Gastroesophageal sphincter (tissue), 4 donors: ENCODE measurements around the gene ALDH1A1. TPM values are rescaled to one million over a fixed set of nuclear protein-coding genes. Genes with fewer than 3 reads are reported as not detected.

Experiments used
- ATAC-seq: fragments of 150-250 bp; one replicate; pipeline ENCODE4 v1.9.1; 2016; ENCODE audit warnings: mild to moderate bottlenecking, moderate library complexity
- H3K27ac ChIP-seq, 4 donors: fragments of 200-600 bp; sonication (generic) in 3 of 4; 1 replicate in 3 of 4; 2 replicates in 1 of 4; pipeline ENCODE4 v1.5.1; 2016 to 2019
- H3K27me3 ChIP-seq: fragments of 200-600 bp; sonication (generic); one replicate; pipeline ENCODE4 v1.5.1; 2019
- H3K36me3 ChIP-seq, 2 donors: fragments of 200-600 bp; sonication (generic); one replicate each; pipeline ENCODE4 v1.5.1; 2019; ENCODE audit warnings: control low read depth in 1 of 2
- H3K4me1 ChIP-seq, 3 donors: fragments of 200-600 bp; sonication (generic); 1 replicate in 2 of 3; 2 replicates in 1 of 3; pipeline ENCODE4 v1.5.1; 2016 to 2019; ENCODE audit warnings: control low read depth in 2 of 3
- H3K4me3 ChIP-seq, 2 donors: fragments of 200-600 bp; sonication (generic); one replicate each; pipeline ENCODE4 v1.5.1; 2019; ENCODE audit warnings: mild to moderate bottlenecking in 1 of 2, moderate library complexity in 1 of 2
- H3K9me3 ChIP-seq, 3 donors: fragments of 200-600 bp; sonication (generic); one replicate each; pipeline ENCODE4 v1.5.1; 2017 to 2019; ENCODE audit warnings: control low read depth in 2 of 3
- EP300 ChIP-seq: sonication (generic); formaldehyde crosslinking; IDR thresholded peaks from one replicate; pipeline ENCODE4 v1.6.1; 2017; ENCODE audit warnings: antibody characterized with exemption, mild to moderate bottlenecking
- POLR2A ChIP-seq, 2 donors: fragments of 450-650 bp; IDR thresholded peaks; one replicate each; pipeline ENCODE4 v1.6.1; 2017; ENCODE audit warnings: antibody characterized with exemption in 2 of 2, mild to moderate bottlenecking in 2 of 2, moderate library complexity in 1 of 2
- POLR2AphosphoS5 ChIP-seq: sonication (generic); formaldehyde crosslinking; IDR thresholded peaks from one replicate; pipeline ENCODE4 v1.6.1; 2017; ENCODE audit warnings: antibody characterized with exemption
- WGBS, 2 donors: methylation state at CpG; one replicate each; pipeline ENCODE4 v1.1.5; 2018; ENCODE audit warnings: low coverage in 1 of 2; 5-methylcytosine and 5-hydroxymethylcytosine counted together
- total RNA-seq, 4 donors: library from RNA; depleted of rRNA; stranded (reverse); fragments of >200 nt; gene quantifications; one replicate each; pipeline ENCODE4 v1.1.0, GENCODE V29; 2016
- TF ChIP-seq, protein P1 (sequence below), 4 experiments: fragments of 200-600 bp in 2 of 4; fragments of 450-650 bp in 2 of 4; sonication (generic) in 1 of 4; IDR thresholded peaks; one replicate each; pipeline ENCODE4 v1.5.1; 2017 to 2019; ENCODE audit warnings: antibody characterized with exemption in 4 of 4, mild to moderate bottlenecking in 2 of 4, moderate library complexity in 2 of 4

The ALDH1A1 gene
- total RNA-seq, 4 donors from 2014 or later = 49.2 to 118 (median 83.9) TPM

DNA sequence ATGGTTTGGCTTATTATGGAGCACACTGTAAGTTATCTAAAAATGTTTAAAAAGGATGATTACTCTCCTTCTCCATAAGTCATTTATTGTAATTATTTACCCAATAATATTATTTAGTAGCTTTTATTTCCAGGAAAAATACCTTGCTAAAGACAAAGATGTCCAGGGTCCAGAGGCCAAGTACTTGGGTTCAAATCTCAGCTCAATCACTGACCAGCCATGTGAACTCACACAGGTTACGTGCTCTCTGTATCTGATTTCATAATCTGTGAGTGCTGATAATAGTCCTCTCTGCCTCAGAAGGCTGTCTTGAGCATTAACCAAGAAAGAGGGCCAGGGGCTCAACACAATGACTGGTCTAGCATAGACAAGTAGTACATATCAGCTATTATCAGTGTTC lies 27.0 kb downstream of the ALDH1A1 start:
- Histone ChIP-seq H3K27me3 (no peaks in the 10 kb centered on the region), H3K27ac (no peak overlapping the region), H3K9me3 (no peaks in the 10 kb centered on the region), H3K36me3 (peaks cover 0 to 6% of the 10 kb centered on the region in 2 donors), H3K4me1 (peaks cover 0 to 9% (median 0%) of the 10 kb centered on the region in 3 donors), H3K4me3 (no peak overlapping the region)
- WGBS, 2 donors = 100% methylated on average over 1 of the region's 1 CpG
- TF ChIP-seq POLR2AphosphoS5 (no peak), POLR2A (IDR thresholded peaks at IDR 0.05) (no peak), EP300 (no peak)
- TF ChIP-seq, protein P1, sequence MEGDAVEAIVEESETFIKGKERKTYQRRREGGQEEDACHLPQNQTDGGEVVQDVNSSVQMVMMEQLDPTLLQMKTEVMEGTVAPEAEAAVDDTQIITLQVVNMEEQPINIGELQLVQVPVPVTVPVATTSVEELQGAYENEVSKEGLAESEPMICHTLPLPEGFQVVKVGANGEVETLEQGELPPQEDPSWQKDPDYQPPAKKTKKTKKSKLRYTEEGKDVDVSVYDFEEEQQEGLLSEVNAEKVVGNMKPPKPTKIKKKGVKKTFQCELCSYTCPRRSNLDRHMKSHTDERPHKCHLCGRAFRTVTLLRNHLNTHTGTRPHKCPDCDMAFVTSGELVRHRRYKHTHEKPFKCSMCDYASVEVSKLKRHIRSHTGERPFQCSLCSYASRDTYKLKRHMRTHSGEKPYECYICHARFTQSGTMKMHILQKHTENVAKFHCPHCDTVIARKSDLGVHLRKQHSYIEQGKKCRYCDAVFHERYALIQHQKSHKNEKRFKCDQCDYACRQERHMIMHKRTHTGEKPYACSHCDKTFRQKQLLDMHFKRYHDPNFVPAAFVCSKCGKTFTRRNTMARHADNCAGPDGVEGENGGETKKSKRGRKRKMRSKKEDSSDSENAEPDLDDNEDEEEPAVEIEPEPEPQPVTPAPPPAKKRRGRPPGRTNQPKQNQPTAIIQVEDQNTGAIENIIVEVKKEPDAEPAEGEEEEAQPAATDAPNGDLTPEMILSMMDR (IDR thresholded peaks at IDR 0.05) = no peak
- no peak for ATAC-seq

DNA sequence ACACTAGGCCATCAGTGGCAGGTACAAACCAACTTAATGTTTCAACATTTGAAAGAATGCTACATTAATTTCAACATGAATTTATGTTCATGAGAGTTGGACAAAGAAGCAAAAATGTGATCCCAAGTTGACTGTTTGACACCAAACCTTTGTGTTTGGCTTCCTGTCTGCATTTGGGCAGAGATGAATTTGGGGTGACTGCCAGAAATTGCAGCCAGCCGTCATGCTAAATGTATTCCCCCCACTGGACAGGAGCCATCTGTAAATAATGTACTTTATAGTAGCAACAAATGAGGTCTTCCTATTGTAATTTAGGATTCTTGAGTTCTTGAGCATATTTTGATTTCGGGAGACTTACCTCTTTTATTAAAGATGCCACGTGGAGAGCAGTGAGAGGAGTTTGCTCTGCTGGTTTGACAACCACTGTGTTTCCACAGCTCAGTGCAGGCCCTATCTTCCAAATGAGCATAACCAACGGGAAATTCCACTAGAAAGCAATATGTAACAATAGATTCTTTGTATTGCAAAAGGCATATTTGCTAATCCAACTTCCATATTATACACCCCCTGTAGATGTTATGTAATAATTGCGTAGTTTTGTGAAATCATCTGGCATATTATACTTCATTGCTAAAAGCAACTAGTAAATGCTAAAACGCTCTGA lies 27.6 kb downstream of the ALDH1A1 start:
- H3K9me3 ChIP-seq = no peaks in the 10 kb centered on the region
- no peak overlapping the region for H3K27ac ChIP-seq
- 39 to 43% methylated on average over 6 of the region's 6 CpGs for WGBS, 2 donors
- TF ChIP-seq POLR2AphosphoS5 = no peak
- TF ChIP-seq POLR2A (IDR thresholded peaks at IDR 0.05) = no peak
- TF ChIP-seq EP300 = no peak
- TF ChIP-seq, protein P1 (IDR thresholded peaks at IDR 0.05) = no peak
- H3K4me1 ChIP-seq = peaks cover 0 to 9% (median 0%) of the 10 kb centered on the region in 3 donors
- peaks cover 0 to 6% of the 10 kb centered on the region in 2 donors for H3K36me3 ChIP-seq
- no peak overlapping the region for H3K4me3 ChIP-seq
- H3K27me3 ChIP-seq = no peaks in the 10 kb centered on the region
- no peak for ATAC-seq

DNA sequence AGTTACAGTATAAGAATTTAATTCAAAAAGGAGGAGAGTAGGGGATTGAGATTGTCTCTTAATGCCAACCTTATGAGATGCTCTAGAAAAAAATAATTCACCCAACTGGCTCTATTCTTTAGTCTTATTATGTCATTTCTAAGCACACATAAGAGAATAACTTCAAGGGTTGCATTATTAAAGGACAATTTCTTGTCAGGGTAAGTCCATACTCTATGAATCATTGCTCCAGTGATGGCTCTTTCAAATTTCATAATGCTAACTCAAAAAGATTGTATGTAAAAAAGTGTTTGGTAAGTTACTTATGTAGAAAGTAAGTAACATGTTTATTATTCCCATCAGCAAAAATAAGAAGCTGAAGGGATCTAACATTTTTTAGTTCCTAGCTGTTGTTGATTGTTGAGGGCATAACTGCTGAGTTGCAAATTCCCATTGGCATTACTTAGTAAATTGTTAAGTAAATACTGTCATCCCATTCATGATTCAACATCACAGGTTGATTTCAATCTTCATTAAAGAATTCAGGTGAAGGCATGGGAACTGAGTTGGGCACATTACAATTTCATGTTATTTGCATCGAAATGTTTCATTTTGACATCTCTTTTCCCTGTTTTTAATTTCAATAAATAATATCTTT lies 28.6 kb downstream of the ALDH1A1 start:
- Histone ChIP-seq H3K9me3 (no peaks in the 10 kb centered on the region), H3K27ac (no peak overlapping the region), H3K4me1 (peaks cover 0 to 9% (median 0%) of the 10 kb centered on the region in 3 donors), H3K4me3 (no peak overlapping the region), H3K36me3 (peaks cover 0 to 6% of the 10 kb centered on the region in 2 donors), H3K27me3 (no peaks in the 10 kb centered on the region)
- TF ChIP-seq EP300 (no peak), POLR2AphosphoS5 (no peak), POLR2A (IDR thresholded peaks at IDR 0.05) (no peak)
- TF ChIP-seq, protein P1 (IDR thresholded peaks at IDR 0.05) = no peak
- WGBS, 2 donors = 94 to 100% methylated on average over 1 of the region's 1 CpG
- no peak for ATAC-seq

DNA sequence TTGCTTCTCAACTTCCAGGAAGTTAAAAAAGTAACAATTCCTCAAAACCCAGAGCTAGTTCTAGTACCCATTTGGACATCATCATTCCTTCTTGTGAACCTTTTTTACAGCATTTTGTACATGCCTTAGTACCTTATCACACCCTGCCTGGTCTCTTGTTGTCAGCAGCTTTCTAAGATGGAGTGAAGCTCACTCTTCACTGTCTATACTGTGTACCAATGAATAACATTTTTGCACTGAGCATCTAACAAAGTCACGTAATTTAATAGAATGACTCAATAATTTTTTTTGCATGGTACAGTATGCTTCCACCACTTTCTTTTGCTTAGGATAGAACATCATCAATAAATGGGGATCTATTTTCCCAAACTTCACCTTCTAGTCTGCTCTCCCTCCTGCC lies 29.8 kb downstream of the ALDH1A1 start:
- no peak for ATAC-seq
- Histone ChIP-seq H3K27ac (no peak overlapping the region), H3K9me3 (no peaks in the 10 kb centered on the region), H3K4me1 (peaks cover 0 to 9% (median 0%) of the 10 kb centered on the region in 3 donors), H3K36me3 (peaks cover 0 to 6% of the 10 kb centered on the region in 2 donors), H3K4me3 (no peak overlapping the region), H3K27me3 (no peaks in the 10 kb centered on the region)
- WGBS, 2 donors = 89 to 92% methylated on average over 1 of the region's 1 CpG
- no peak for TF ChIP-seq POLR2A (IDR thresholded peaks at IDR 0.05)
- no peak for TF ChIP-seq EP300
- TF ChIP-seq POLR2AphosphoS5 = no peak
- TF ChIP-seq, protein P1 (IDR thresholded peaks at IDR 0.05) = no peak
